H1 (cell line): ENCODE measurements around the gene PSMA5. TPM values are rescaled to one million over a fixed set of nuclear protein-coding genes. Genes with fewer than 3 reads are reported as not detected.

Source experiments
- CTCF ChIA-PET: fragments of 300-600 bp; sonication (Branson Sonifier 250); formaldehyde crosslinking; loops from one replicate; lab custom pipeline; 2021; ENCODE audit not compliant: partially characterized antibody; lab: Charles Lee
- POLR2A ChIA-PET: fragments of 300-600 bp; sonication (Branson Sonifier 250); formaldehyde crosslinking; loops from one replicate; lab custom pipeline; 2021; ENCODE audit warnings: inconsistent platforms; ENCODE audit not compliant: partially characterized antibody; lab: Charles Lee
- DNase-seq, 2 experiments: peaks; one replicate each; pipeline versions ENCODE4 v3.0.0 to v3.0.0-alpha.2; 2010 to 2022; ENCODE audit warnings: low spot score in 2 of 2, low read depth in 1 of 2, mixed read lengths in 1 of 2
- FAIRE-seq: peaks from 2 replicates; lab custom pipeline; 2011; peaks lifted over from hg19 to GRCh38; lab: Jason Lieb, UNC
- H2AFZ ChIP-seq: 2 replicates; pipeline ENCODE4 v1.8.1; 2012; ENCODE audit warnings: low read length, inconsistent platforms
- H2AK5ac ChIP-seq: 2 replicates; pipeline ENCODE4 v1.6.1; 2013; ENCODE audit warnings: low read depth, low read length
- H2BK120ac ChIP-seq: replicated peaks from 2 replicates; pipeline ENCODE3; 2013; ENCODE audit warnings: low read depth, low read length, inconsistent platforms
- H2BK12ac ChIP-seq: 2 replicates; pipeline ENCODE4 v1.6.1; 2013; ENCODE audit warnings: low read depth, low read length
- H2BK15ac ChIP-seq: 2 replicates; pipeline ENCODE4 v1.6.1; 2013; ENCODE audit warnings: low read length
- H2BK20ac ChIP-seq: 2 replicates; pipeline ENCODE4 v1.6.1; 2013; ENCODE audit warnings: low read length
- H2BK5ac ChIP-seq: 2 replicates; pipeline ENCODE4 v1.6.1; 2013; ENCODE audit warnings: low read depth, low read length
- H3K14ac ChIP-seq: 2 replicates; pipeline ENCODE4 v1.6.1; 2013; ENCODE audit warnings: inconsistent platforms; ENCODE audit not compliant: insufficient read length
- H3K18ac ChIP-seq: 2 replicates; pipeline ENCODE4 v1.6.1; 2013; ENCODE audit warnings: low read length; ENCODE audit errors: extremely low read depth
- H3K23ac ChIP-seq: 2 replicates; pipeline ENCODE4 v1.6.1; 2013; ENCODE audit warnings: inconsistent platforms; ENCODE audit not compliant: insufficient read length
- H3K23me2 ChIP-seq: 2 replicates; pipeline ENCODE4 v1.6.1; 2013; ENCODE audit warnings: low read depth, low read length
- H3K27ac ChIP-seq: 2 replicates; pipeline ENCODE4 v1.6.1; 2011; ENCODE audit warnings: low read depth, low read length, inconsistent platforms
- H3K27me3 ChIP-seq, 4 experiments: replicated peaks in 1 of 4; 1 replicate in 1 of 4; 2 replicates in 3 of 4; pipeline versions ENCODE4 v1.6.1 to v1.8.1; 2011 to 2013; ENCODE audit warnings: low read length in 3 of 4, mild to moderate bottlenecking in 3 of 4, inconsistent platforms in 2 of 4, mixed read lengths in 2 of 4, moderate library complexity in 1 of 4; ENCODE audit not compliant: control insufficient read depth in 3 of 4, insufficient read depth in 3 of 4; ENCODE audit errors: extremely low read depth in 1 of 4
- H3K36me3 ChIP-seq, 4 experiments: 2 replicates each; pipeline versions ENCODE4 v1.6.1 to v1.8.1; 2011 to 2013; ENCODE audit warnings: mild to moderate bottlenecking in 4 of 4, low read length in 3 of 4, moderate library complexity in 2 of 4, control low read depth in 1 of 4, inconsistent platforms in 1 of 4; ENCODE audit not compliant: insufficient read depth in 4 of 4, control insufficient read depth in 2 of 4
- H3K4ac ChIP-seq: replicated peaks from 2 replicates; pipeline ENCODE3; 2013; ENCODE audit warnings: low read length, low read depth, mixed read lengths, inconsistent platforms; ENCODE audit not compliant: insufficient read length
- H3K4me1 ChIP-seq, 4 experiments: replicated peaks in 1 of 4; 1 replicate in 1 of 4; 2 replicates in 3 of 4; pipeline versions ENCODE4 v1.6.1 to v1.8.1; 2011 to 2013; ENCODE audit warnings: low read length in 3 of 4, inconsistent platforms in 2 of 4, mixed read lengths in 1 of 4; ENCODE audit not compliant: insufficient read depth in 4 of 4, control insufficient read depth in 3 of 4
- H3K4me2 ChIP-seq, 2 experiments: 2 replicates each; pipeline versions ENCODE4 v1.6.1 to v1.8.1; 2011 to 2013; ENCODE audit warnings: low read depth in 2 of 2, low read length in 2 of 2, control low read depth in 1 of 2, inconsistent platforms in 1 of 2, mild to moderate bottlenecking in 1 of 2; ENCODE audit not compliant: insufficient read depth in 1 of 2
- H3K4me3 ChIP-seq, 4 experiments: fragments of 200-600, 300-600 bp in 1 of 4; sonication (generic), shearing (Covaris generic), sonication (Bioruptor Twin) in 1 of 4; 2 replicates each; pipeline versions ENCODE4 v1.5.1 to v1.8.1; 2011 to 2016; ENCODE audit warnings: low read length in 4 of 4, low read depth in 3 of 4, control low read depth in 2 of 4, inconsistent platforms in 2 of 4, mild to moderate bottlenecking in 2 of 4, mixed read lengths in 1 of 4, moderate library complexity in 1 of 4; ENCODE audit not compliant: insufficient read depth in 2 of 4; ENCODE audit errors: extremely low read depth in 1 of 4
- H3K56ac ChIP-seq: replicated peaks from 2 replicates; pipeline ENCODE3; 2013; ENCODE audit warnings: low read depth, mild to moderate bottlenecking, mixed read lengths, low read length, inconsistent platforms; ENCODE audit not compliant: insufficient read length
- H3K79me1 ChIP-seq: 2 replicates; pipeline ENCODE4 v1.6.1; 2013; ENCODE audit warnings: low read depth, low read length, control low read depth
- H3K79me2 ChIP-seq, 2 experiments: 2 replicates each; pipeline versions ENCODE4 v1.6.1 to v1.8.1; 2012 to 2013; ENCODE audit warnings: low read length in 2 of 2, mild to moderate bottlenecking in 2 of 2, inconsistent platforms in 1 of 2; ENCODE audit not compliant: insufficient read depth in 2 of 2, control insufficient read depth in 1 of 2
- H3K9ac ChIP-seq, 4 experiments: replicated peaks in 1 of 4; 1 replicate in 1 of 4; 2 replicates in 3 of 4; pipeline versions ENCODE4 v1.6.1 to v1.8.1; 2011 to 2013; ENCODE audit warnings: low read depth in 3 of 4, low read length in 3 of 4, control low read depth in 2 of 4, mild to moderate bottlenecking in 2 of 4, moderate library complexity in 2 of 4, inconsistent platforms in 1 of 4; ENCODE audit errors: extremely low read depth in 1 of 4
- H3K9me3 ChIP-seq, 2 experiments: 2 replicates each; pipeline versions ENCODE4 v1.6.1 to v1.8.1; 2012 to 2013; ENCODE audit warnings: mild to moderate bottlenecking in 2 of 2, moderate library complexity in 2 of 2, control low read depth in 1 of 2, inconsistent platforms in 1 of 2, low read depth in 1 of 2, low read length in 1 of 2, mixed read lengths in 1 of 2; ENCODE audit not compliant: insufficient read depth in 2 of 2
- H4K20me1 ChIP-seq, 2 experiments: replicated peaks in 1 of 2; 2 replicates each; pipeline versions ENCODE3 to v1.8.1; 2011 to 2013; ENCODE audit warnings: inconsistent platforms in 2 of 2, low read length in 2 of 2, mild to moderate bottlenecking in 1 of 2; ENCODE audit not compliant: insufficient read depth in 2 of 2, control insufficient read depth in 1 of 2
- H4K5ac ChIP-seq: 2 replicates; pipeline ENCODE4 v1.6.1; 2013; ENCODE audit warnings: low read length, low read depth, mixed read lengths, inconsistent platforms; ENCODE audit not compliant: insufficient read length
- H4K8ac ChIP-seq: 2 replicates; pipeline ENCODE4 v1.8.0; 2013; ENCODE audit warnings: mild to moderate bottlenecking, moderate library complexity, low read length, inconsistent platforms; ENCODE audit not compliant: insufficient read depth; ENCODE audit errors: extremely low read depth
- H4K91ac ChIP-seq: replicated peaks from 2 replicates; pipeline ENCODE3; 2013; ENCODE audit warnings: low read length, mixed read lengths, inconsistent platforms; ENCODE audit not compliant: insufficient read length
- CTBP2 ChIP-seq: IDR thresholded peaks from 2 replicates; pipeline ENCODE4 v1.7.0; 2011; ENCODE audit warnings: borderline replicate concordance, mild to moderate bottlenecking, moderate library complexity, mixed read lengths, low read length; ENCODE audit not compliant: insufficient read depth, insufficient read length
- EGR1 ChIP-seq: IDR thresholded peaks from 2 replicates; pipeline ENCODE4 v1.6.1; 2011; ENCODE audit warnings: low read depth, low read length, borderline replicate concordance
- EZH2 ChIP-seq: fragments of 200-600 bp; sonication (generic); IDR thresholded peaks from 2 replicates; pipeline ENCODE4 v1.7.1; 2012; ENCODE audit warnings: low read depth, mild to moderate bottlenecking, moderate library complexity, low read length, inconsistent platforms; ENCODE audit not compliant: severe bottlenecking
- JUND ChIP-seq: IDR thresholded peaks from 2 replicates; pipeline ENCODE4 v1.6.1; 2011; ENCODE audit warnings: mild to moderate bottlenecking, improper control_type of control experiment, low read length
- KDM4A ChIP-seq: IDR thresholded peaks from one replicate; pipeline ENCODE4 v1.7.1; 2012; ENCODE audit warnings: low read depth, mild to moderate bottlenecking, moderate library complexity, low read length, inconsistent platforms; ENCODE audit not compliant: severe bottlenecking
- SP1 ChIP-seq: IDR thresholded peaks from 2 replicates; pipeline ENCODE4 v1.6.1; 2011; ENCODE audit warnings: low read depth, low read length
- TEAD4 ChIP-seq: IDR thresholded peaks from 2 replicates; pipeline ENCODE4 v1.6.1; 2012; ENCODE audit warnings: low read depth, low read length, inconsistent platforms, mixed read lengths
- YY1 ChIP-seq: IDR thresholded peaks from 2 replicates; pipeline ENCODE4 v1.6.1; 2011; ENCODE audit warnings: low read depth, mild to moderate bottlenecking, low read length
- WGBS, 2 experiments: shearing (Covaris generic) in 1 of 2; methylation state at CpG; one replicate each; pipeline versions ENCODE4 v1.1.6 to v1.1.7; 2013 to 2015; ENCODE audit warnings: low lambda C conversion rate in 2 of 2, mixed read lengths in 2 of 2, inconsistent platforms in 1 of 2, low coverage in 1 of 2, missing lambda C conversion rate in 1 of 2; ENCODE audit not compliant: insufficient replicate concordance in 2 of 2, insufficient coverage in 1 of 2, insufficient read length in 1 of 2; ENCODE audit errors: extremely low coverage in 1 of 2, missing lambda C conversion rate in 1 of 2; 5-methylcytosine and 5-hydroxymethylcytosine counted together
- polyA plus RNA-seq, 7 experiments: library from polyadenylated mRNA; depleted of rRNA in 3 of 7; stranded (reverse) in 5 of 7; unstranded in 2 of 7; fragments of >200 nt in 5 of 7; fragments of 200-250 nt in 2 of 7; gene quantifications; 1 replicate in 5 of 7; 2 replicates in 1 of 7; 4 replicates in 1 of 7; pipeline versions ENCODE4 v1.2.1 to v1.2.3, GENCODE V29; 2011 to 2013; ENCODE audit warnings: missing spikeins in 2 of 7, mixed read lengths in 2 of 7
- total RNA-seq: library from RNA; stranded (reverse); fragmentation: NEBNext Ultra II Directional; extraction: Animal tissue kit (Norgen Biotek cat#: 25700); gene quantifications from 2 replicates; pipeline ENCODE4 v1.2.1, GENCODE V29; 2021

Gene PSMA5
- total and polyA plus RNA-seq, 2 of the 8 experiments (the other 6 are each of a cell fraction or from before 2014, with no cell fraction given): 140 to 166 TPM

- CTCF ChIA-PET: interaction anchor here (0.7 to 2.1 kb wide), 3 partner anchors 11 to 71 kb away, joined by 3 to 6 read pairs (median 3); partner anchors contain the start of gene SORT1
- Histone ChIP-seq H3K9me3 (no peaks in the 10 kb centered on the region), H4K91ac (no peak overlapping the region), H3K56ac (no peak overlapping the region), H3K4me1 (peaks cover 0 to 4% (median under 1%) of the 10 kb centered on the region in 4 experiments; a peak in 3 of 7 replicates), H3K18ac (no peak overlapping the region; the same call in 1 of the 2 replicates), H3K79me2 (no peaks in the 10 kb centered on the region), H3K4ac (no peak overlapping the region), H2AK5ac (no peak overlapping the region), H3K9ac (no peak overlapping the region), H3K4me3 (no peak overlapping the region), H3K14ac (no peak overlapping the region), H4K8ac (no peak overlapping the region), H3K23me2 (no peaks in the 10 kb centered on the region), H3K23ac (no peak overlapping the region), H2BK20ac (no peak overlapping the region), H4K5ac (no peak overlapping the region), H2BK120ac (no peak overlapping the region), H2BK5ac (no peak overlapping the region), H3K36me3 (peaks cover 4 to 28% (median 13%) of the 10 kb centered on the region in 4 experiments; a peak in 7 of 8 replicates), H2AFZ (no peak overlapping the region), H2BK12ac (no peak overlapping the region), H2BK15ac (no peak overlapping the region), H3K4me2 (peak overlapping the region in 1 of 2 experiments; percentile 48; a peak in 1 of 4 replicates), H4K20me1 (no peaks in the 10 kb centered on the region), H3K79me1 (no peaks in the 10 kb centered on the region; the same call in 1 of the 2 replicates), H3K27ac (no peak overlapping the region), H3K27me3 (no peaks in the 10 kb centered on the region)
- POLR2A ChIA-PET: interaction anchor here (0.7 to 1.8 kb wide), 3 partner anchors 40 to 48 kb away, joined by 3 to 4 read pairs (median 3); partner anchors contain the start of gene MYBPHL
- DNase-seq (no peak), FAIRE-seq (no peak)
- WGBS, 2 experiments: 92% methylated on average over 3 of the region's 3 CpGs; no CpG with 5 or more reads in 1 of the 2 experiments
- TF ChIP-seq YY1 (no peak), TEAD4 (no peak), EGR1 (no peak), CTBP2 (no peak), KDM4A (no peak), EZH2 (no peak), JUND (no peak), SP1 (no peak)
These were observed 71.3 kb downstream of the PSMA5 start for GRCh38 chr1:109354929-109355328.
